Skeletal muscle tissue (tissue), 4 donors: ENCODE results near the gene PCSK1N. TPM values are rescaled to one million over a fixed set of nuclear protein-coding genes. Genes with fewer than 3 reads are reported as not detected.

ENCODE experiments used
- H3K27ac ChIP-seq: one replicate; pipeline ENCODE4 v1.7.0; 2013; ENCODE audit warnings: mild to moderate bottlenecking, low read depth, low read length, inconsistent platforms
- H3K27me3 ChIP-seq, 3 donors: one replicate each; pipeline ENCODE4 v1.7.0; 2013; ENCODE audit warnings: low read length in 3 of 3; ENCODE audit not compliant: control insufficient read depth in 3 of 3, insufficient read depth in 3 of 3
- H3K36me3 ChIP-seq, 3 donors: one replicate each; pipeline ENCODE4 v1.7.0; 2013; ENCODE audit warnings: low read length in 3 of 3; ENCODE audit not compliant: control insufficient read depth in 3 of 3, insufficient read depth in 3 of 3
- H3K4me1 ChIP-seq, 3 donors: one replicate each; pipeline ENCODE4 v1.7.0; 2013; ENCODE audit warnings: low read length in 3 of 3, mild to moderate bottlenecking in 3 of 3; ENCODE audit not compliant: control insufficient read depth in 3 of 3, insufficient read depth in 3 of 3
- H3K4me3 ChIP-seq, 3 donors: one replicate each; pipeline ENCODE4 v1.7.0; 2013; ENCODE audit warnings: low read length in 3 of 3
- H3K9ac ChIP-seq, 3 donors: one replicate each; pipeline ENCODE4 v1.7.0; 2013; ENCODE audit warnings: low read length in 3 of 3, mild to moderate bottlenecking in 3 of 3, moderate library complexity in 2 of 3, low read depth in 1 of 3
- H3K9me3 ChIP-seq, 3 donors: one replicate each; pipeline ENCODE4 v1.7.0; 2013; ENCODE audit warnings: low read length in 3 of 3; ENCODE audit not compliant: control insufficient read depth in 3 of 3
- total RNA-seq: library from RNA; depleted of rRNA; stranded (reverse); fragments of >200 nt; gene quantifications from one replicate; pipeline ENCODE4 v1.2.3, GENCODE V29; 2014
- donor health status: Osteomylitis.

Gene PCSK1N
- total RNA-seq, 1 donor from 2014 or later, result not detected

GRCh38 chrX:48784726-48785125 is 50.7 kb downstream of the PCSK1N start:
- no peaks in the 10 kb centered on the region for H3K4me1 ChIP-seq
- H3K36me3 ChIP-seq, result no peaks in the 10 kb centered on the region
- H3K9me3 ChIP-seq, result no peaks in the 10 kb centered on the region
- H3K9ac ChIP-seq, result no peak overlapping the region
- H3K27me3 ChIP-seq, result peaks cover 0 to 9% (median 0%) of the 10 kb centered on the region in 3 donors
- no peak overlapping the region for H3K27ac ChIP-seq
- no peak overlapping the region for H3K4me3 ChIP-seq

- Histone ChIP-seq H3K4me3 (no peak overlapping the region), H3K27me3 (peaks cover 0 to 9% (median 0%) of the 10 kb centered on the region in 3 donors), H3K9me3 (no peaks in the 10 kb centered on the region), H3K36me3 (no peaks in the 10 kb centered on the region), H3K4me1 (no peaks in the 10 kb centered on the region), H3K9ac (no peak overlapping the region), H3K27ac (no peak overlapping the region)
Observed at GRCh38 chrX:48782795-48783194, 52.6 kb downstream of the PCSK1N start.

GRCh38 chrX:48782216-48782615 is 53.2 kb downstream of the PCSK1N start:
- H3K27ac ChIP-seq, result no peak overlapping the region
- no peak overlapping the region for H3K9ac ChIP-seq
- no peaks in the 10 kb centered on the region for H3K9me3 ChIP-seq
- H3K27me3 ChIP-seq, result peaks cover 0 to 7% (median 0%) of the 10 kb centered on the region in 3 donors
- no peaks in the 10 kb centered on the region for H3K36me3 ChIP-seq
- H3K4me1 ChIP-seq, result no peaks in the 10 kb centered on the region
- no peak overlapping the region for H3K4me3 ChIP-seq

DNA sequence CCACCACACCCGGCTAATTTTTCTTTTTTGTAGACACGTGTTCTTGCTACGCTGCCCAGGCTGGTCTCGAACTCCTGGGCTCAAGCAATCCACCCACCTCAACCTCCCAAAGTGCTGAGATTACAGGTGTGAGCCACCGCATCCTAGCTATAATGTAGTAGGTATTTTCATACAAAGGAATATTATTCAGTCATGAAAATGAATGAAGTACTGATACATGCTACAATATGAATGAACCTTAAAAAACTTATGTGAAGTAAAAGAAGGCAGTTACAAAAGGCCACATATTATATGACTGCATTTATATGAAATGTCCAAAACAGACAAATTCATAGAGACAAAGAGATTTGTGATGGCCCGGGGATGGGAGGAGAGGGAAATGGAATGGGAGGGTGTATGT is 53.7 kb downstream of the PCSK1N start:
- Histone ChIP-seq H3K27me3 (peaks cover 0 to 7% (median 0%) of the 10 kb centered on the region in 3 donors), H3K4me1 (no peaks in the 10 kb centered on the region), H3K9me3 (no peaks in the 10 kb centered on the region)

More for the DNA sequence above, 53.7 kb downstream of the PCSK1N start:
- Histone ChIP-seq H3K4me3 (no peak overlapping the region), H3K9ac (no peak overlapping the region), H3K36me3 (no peaks in the 10 kb centered on the region), H3K27ac (no peak overlapping the region)

Other genes starting within 250 kb of the PCSK1N start
- 50.6 TPM for gene WDR13, start 238.1 kb downstream of the PCSK1N start, total RNA-seq
- 1.0 TPM for gene WAS, start 151.8 kb downstream of the PCSK1N start, total RNA-seq
- gene SUV39H1, start 138.9 kb downstream of the PCSK1N start, total RNA-seq, result 2.6 TPM
- gene GLOD5, start 73.9 kb downstream of the PCSK1N start, total RNA-seq, result not detected
- 1.6 TPM for gene GATA1, start 49.0 kb downstream of the PCSK1N start, total RNA-seq
- gene HDAC6, start 33.5 kb downstream of the PCSK1N start, total RNA-seq, result 79.3 TPM
- gene ERAS, start 9.1 kb downstream of the PCSK1N start, total RNA-seq, result not detected
- gene TIMM17B, start 62.2 kb upstream of the PCSK1N start, total RNA-seq, result 25.1 TPM
- gene PQBP1, start 62.3 kb upstream of the PCSK1N start, total RNA-seq, result 45.4 TPM
- gene SLC35A2, start 76.0 kb upstream of the PCSK1N start, total RNA-seq, result 6.3 TPM
- 3.1 TPM for gene PIM2, start 83.4 kb upstream of the PCSK1N start, total RNA-seq
- gene OTUD5, start 122.0 kb upstream of the PCSK1N start, total RNA-seq, result 16.2 TPM
- gene KCND1, start 136.2 kb upstream of the PCSK1N start, total RNA-seq, result 0.52 TPM
- gene GRIPAP1, start 166.7 kb upstream of the PCSK1N start, total RNA-seq, result 10.4 TPM
- gene TFE3, start 207.7 kb upstream of the PCSK1N start, total RNA-seq, result 8.4 TPM
- gene CCDC120, start 223.4 kb upstream of the PCSK1N start, total RNA-seq, result 0.52 TPM
- gene PRAF2, start 238.4 kb upstream of the PCSK1N start, total RNA-seq, result 4.7 TPM
- 26.6 TPM for gene WDR45, start 244.3 kb upstream of the PCSK1N start, total RNA-seq